ENCODE measurements around the gene NUDT9.
"Not testable (repeated sequence)": the region's sequence is repeated elsewhere in the genome, so short reads cannot be mapped to it uniquely, and the experiment has no call there.

Gene NUDT9

DNA sequence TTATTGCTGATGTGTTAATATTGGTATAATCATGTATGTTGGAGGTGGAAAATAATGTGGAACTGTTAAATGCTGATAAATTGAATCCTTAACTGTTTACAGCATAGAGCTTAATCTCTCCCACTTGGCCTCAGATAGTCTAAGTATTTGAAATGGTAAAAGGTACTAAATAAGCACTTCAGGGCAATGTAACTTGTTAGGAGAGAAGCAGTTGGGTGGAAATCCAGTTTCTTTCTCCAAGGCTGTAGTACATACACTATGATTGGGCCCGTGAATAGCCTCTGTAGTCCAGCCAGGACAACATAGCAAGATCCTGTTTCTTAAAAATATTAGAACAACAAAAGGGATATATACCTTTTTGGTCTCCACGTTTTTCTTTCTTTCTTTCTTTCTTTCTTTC is 39.7 kb downstream of the NUDT9 start:
- ATAC-seq: no peak

DNA sequence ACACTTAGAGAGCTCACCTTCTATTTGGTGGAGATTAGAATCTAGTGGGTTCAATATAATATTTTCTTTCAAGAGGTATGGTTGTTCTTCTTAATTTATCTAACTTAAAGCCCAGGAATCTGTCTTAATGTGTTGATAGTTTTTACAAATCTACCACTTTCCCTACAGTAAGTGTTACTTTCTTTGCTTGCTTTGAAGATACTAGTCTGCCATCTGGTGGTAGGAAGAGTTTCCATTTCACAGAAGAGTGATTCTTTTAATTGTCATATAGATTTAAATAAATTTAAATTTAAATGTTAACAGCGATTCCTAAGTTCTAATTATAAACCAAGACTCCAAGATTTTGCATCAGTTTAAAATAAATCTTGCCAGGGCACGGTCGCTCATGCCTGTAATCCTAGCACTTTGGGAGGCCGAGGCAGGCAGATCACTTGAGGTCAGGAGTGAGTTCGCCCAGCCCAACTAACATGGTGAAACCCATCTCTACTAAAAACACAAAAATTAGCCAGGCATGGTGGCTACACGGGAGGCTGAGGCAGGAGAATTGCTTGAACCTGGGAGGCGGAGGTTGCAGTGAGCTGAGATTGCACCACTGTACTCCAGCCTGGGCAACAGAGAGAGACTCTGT is 43.5 kb downstream of the NUDT9 start:
- ATAC-seq: no peak

DNA sequence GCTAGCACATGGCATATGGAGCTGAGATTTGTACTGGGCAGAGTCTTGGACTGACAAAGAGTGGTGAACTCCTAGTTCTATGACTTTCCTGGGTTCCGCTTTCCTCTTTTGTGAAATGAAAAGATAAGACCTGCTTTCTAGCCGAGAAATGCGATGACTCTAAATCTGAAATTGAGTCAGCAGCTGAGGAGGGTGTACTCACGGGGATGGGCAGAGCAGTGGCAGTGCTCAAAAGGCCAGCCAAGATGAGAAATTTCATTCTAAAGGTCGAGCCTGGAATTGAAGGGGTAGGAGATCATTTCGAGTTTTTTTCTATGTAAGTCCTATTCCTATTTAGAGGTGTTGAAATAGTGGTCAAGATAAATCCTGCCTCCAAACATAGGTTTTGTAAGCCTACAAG is 47.0 kb downstream of the NUDT9 start:
- ATAC-seq: no peak

DNA sequence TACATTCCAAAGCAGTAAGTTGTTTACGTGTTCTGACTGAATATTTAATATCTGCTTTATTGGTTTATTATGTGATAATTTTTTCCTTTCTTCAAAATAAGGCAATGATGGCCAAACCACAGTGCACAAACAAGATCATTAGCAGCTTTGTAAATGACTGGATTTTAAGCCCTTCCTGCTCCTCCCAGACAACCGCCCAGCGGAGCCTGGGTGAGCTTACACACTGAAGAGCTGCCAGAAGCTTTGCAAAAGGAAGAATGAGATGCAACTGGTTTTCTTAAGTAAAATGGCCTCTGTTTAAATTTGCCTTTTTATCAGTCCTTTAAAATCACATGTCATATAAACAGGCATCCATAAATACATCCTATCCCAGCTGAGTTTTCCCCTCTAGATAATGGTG is 54.6 kb downstream of the NUDT9 start:
- ATAC-seq: no peak

DNA sequence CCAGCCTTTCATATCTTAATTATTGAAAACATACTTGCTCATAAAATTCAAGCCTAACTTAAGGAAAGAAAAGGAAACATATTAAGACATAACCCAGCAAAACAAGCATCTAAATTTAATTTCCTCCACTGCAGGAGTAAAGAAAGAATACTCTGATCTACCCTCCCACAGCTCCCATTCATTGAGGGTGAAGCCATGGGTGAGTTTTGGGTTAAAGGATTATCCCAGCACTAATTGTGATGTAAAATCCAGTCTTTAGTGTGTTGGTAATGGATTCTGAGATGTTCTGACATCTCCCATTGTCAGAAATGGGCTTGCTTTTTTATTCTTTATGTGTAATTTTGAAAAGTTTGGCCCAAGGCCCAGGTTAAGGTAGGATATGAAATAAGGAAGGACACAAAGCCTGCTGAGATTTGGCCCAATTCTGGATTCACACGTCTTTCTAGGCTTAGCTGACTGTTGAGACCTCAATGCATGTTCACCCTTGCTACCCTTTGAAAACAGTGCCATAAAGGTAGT is 56.4 kb downstream of the NUDT9 start:
- ATAC-seq: no peak

DNA sequence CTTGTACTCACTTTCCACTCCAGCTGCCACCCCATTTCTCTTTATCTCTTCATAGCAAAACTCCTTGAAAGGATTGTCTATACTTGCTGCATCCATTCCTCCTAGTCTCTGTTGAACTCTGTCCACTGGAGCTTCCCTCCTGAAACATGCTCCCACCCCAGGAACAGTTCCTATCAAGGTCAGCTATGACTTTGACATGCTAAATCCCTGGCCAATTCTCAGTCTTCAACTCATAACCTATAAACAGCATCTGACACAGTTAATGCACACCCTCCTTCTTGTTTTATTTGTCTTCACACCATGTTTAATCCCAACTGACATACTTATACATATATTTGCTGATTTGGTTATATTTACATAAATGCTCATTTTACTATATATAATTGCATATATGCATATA is 59.0 kb downstream of the NUDT9 start:
- no peak for ATAC-seq

DNA sequence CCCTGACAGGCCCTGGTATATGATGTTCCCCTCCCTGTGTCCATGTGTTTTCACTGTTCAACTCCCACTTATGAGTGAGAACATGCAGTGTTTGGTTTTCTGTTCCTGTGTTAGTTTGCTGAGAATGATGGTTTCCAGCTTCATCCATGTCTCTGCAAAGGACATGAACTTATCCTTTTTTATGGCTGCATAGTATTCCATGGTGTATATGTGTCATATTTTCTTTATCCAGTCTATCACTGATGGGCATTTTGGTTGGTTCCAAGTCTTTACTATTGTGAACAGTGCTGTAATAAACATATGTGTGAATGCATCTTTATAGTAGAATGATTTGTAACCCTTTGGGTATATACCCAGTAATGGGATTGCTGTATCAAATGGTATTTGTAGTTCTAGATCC is 60.9 kb downstream of the NUDT9 start:
- ATAC-seq: not testable (repeated sequence)

DNA sequence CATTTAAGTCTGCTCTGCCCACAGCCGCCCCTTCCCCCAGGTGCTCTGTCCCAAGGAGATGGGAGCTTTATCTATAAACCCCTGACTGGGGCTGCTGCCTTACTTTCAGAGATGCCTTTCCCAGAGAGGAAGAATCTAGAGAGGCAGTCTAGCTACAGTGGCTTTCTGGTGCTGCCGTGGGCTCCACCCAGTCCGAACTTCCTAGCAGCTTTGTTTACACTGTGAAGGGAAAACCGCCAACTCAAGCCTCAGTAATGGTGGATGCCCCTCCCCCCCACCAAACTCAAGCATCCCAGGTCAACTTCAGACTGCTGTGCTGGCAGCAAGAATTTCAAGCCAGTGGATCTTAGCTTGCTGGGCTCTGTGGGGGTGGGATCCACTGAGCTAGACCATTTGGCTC is 66.3 kb downstream of the NUDT9 start:
- ATAC-seq: not testable (repeated sequence)

DNA sequence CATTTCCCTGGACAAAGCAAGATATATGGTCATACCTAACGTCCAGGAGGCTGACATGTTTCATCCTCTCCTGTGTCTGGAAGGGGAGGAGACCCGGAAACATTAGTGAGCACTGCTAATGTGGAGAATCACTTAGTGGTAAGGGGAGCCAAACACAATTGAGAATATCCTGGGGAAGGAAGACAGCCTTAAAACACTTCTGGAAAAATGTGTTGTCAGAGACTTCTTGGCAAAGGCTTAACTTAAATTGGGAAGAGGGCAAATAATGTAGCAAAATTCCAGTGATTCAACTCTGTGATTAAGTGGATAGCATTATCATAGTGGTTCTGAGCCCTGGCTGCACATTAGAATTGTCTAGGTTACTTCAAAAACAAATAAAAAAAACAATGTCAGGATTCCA is 67.3 kb downstream of the NUDT9 start:
- ATAC-seq: no peak

DNA sequence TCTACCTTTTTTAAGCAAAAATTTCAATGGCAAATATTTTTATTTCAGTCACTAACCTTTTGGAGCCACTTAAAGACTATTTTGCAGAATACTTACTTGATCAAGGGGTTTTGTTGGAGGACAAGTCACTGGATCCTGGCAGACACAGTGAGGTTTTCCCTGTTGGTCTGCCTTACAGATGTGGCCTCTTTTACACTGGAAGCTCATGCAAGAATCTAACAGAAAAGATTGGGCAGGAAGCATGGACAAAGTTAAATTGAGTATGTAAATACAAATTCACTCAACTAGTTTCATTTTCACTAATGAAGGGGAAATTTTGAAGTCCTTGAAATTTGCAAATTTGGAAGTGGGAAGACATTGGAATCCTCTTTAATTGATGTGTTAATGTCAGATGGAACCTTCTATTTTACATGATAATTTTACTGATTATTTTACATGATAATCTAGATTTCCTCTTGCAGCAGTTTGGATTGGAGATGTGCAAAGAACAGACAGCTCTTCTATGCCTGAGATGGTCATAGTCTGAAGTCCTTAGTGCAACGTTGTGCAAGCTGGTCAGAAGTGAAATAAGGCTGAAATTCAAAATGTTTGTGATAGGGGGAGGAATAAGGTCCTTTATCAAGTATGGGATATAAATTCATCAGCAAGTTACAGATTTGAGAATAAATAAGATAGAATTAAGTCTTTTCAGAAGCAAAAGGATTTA is 68.4 kb downstream of the NUDT9 start:
- ATAC-seq: no peak

DNA sequence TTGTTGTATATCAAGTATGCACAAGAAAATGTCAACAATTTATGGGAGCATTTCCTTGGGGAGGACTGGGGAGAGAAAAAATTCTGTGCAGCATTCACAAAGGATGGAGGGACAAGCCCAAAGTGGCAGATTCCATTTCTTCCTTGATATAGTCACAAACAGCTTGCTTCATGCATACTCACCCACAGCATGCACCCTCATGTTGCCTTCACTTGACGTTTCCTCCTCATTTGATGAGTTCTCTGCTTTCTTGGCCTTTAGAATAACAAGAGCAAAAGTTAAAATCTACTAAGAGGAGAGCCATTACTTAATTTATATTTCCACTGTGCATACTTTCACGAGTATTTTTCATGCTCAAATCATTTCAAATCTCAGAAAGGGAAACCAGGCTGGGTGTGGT is 69.1 kb downstream of the NUDT9 start:
- ATAC-seq: no peak

DNA sequence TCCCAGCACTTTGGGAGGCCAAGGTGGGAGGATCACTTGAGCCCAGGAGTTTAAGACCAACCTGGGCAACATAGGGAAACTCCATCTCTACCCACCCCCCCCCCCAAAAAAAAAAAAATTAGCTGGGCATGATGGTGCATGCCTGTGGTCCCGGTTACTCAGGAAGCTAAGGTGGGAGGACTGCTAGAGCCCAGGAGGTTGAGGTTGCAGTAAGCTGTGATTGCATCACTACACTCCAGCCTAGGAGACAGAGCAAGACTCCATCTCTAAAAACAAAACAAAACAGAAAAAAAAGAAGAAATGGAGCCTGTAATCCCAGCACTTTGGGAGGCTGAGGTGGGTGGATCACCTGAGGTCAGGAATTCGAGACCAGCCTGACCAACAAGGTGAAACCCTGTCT is 69.5 kb downstream of the NUDT9 start:
- not testable (repeated sequence) for ATAC-seq

DNA sequence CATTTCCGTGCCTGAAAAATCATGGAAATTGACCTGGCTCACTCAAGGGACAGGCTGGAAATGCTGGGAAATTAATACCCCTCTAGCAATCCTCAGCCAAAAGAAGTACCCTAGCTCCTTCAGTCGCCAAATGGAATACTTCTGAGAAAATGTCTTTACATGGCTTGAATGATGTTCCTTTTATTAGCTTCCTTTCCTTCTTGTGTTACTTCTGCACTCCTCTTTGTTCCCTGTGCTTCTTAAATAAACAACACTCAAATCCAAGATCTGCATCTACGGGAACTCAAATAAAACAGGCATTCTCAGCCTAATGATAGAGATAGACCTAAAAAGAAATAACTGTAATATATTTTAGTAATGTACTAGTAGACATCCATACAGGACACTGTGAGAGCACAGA is 70.7 kb downstream of the NUDT9 start:
- no peak for ATAC-seq

DNA sequence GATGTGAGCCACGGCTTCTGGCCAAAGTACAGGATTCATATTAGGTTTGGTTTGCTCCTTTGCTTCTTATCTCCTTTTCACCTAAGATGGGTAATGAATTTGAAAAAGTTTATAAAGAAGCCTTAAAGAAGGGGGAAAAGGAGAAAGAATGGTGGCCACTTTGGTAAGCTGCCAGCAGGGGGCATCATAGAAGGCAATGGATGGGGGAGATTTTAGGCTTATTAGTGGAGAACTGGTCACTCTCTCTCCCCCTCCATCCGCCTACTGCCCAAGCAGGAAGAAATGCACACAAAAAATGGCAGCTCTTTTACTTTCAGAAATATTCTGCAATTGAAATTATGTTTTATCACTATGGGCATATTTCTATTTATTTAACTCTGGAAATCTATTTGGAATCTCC is 74.8 kb downstream of the NUDT9 start:
- no peak for ATAC-seq

DNA sequence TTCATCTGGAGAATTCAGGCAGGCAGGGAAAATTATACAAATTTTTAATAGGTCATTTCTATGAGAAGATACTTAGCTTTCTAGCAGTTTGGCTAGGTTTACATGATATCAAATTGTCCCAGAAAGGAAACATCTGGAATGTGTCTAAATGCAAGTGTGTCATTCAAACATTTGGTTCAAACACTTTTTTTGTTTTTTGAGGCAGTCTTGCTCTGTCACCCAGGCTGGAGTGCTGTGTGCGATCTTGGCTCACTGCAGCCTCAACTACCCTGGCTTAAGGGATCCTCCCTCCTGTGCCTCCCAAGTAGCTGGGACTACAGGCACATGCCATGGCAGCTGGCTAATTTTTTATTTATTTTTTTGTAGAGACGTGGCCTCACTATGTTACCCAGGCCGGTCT is 75.2 kb downstream of the NUDT9 start:
- ATAC-seq: no peak

DNA sequence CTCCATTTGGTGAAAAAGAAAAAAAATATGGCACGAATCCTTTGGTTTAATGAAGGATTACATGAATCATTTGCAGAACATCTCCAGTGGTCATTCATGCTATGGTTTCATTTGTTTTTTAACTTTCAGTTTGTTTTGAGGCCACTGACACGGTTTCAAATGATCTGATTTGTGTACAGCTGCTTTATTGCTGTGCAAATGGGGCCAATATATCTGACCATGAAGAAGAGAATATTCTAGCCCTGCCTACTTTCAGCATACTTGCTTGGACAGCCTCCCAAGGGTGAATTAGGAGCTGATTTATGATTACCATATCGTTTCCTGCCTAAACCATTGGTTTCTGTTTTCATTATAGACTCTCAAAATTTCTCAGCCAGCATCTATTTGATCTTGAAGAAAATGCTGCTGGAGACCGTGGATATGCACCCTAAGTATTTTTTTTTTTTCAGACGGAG is 76.1 kb downstream of the NUDT9 start:
- ATAC-seq: peak in 1 of 2 donors; percentile 12

DNA sequence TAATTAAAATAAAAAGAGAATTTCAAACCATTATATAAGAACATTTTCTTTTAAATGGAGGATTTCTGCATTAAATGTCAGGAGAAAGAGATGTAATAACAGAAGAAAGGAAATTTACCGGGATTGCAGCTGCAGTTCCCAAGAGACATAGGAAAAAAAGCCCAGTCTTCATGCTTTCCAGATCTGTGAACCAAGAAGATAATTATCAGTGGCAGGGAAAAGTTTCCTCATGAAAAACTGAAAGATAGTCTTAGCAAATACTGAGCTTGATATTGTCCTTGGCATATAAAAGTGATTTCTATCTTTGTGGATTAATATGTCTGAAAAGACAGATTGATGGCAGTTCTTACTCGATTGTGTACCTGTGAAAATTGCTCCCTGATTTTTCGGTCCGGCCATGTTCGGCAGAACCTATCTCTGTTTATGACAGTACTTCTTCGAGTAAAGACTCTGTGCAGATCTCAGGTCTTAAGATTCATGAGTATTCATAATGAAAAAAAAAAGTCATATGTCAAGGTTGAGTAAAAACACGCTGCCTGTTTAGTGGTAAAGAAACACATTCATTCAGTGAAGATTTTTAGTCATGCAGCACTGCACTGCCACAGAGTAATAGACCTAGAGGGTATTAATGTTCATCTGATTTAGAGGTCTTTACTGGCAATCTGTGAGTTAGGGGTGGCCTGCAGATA is 77.2 kb downstream of the NUDT9 start:
- peak; percentile 85 to 92 for ATAC-seq

DNA sequence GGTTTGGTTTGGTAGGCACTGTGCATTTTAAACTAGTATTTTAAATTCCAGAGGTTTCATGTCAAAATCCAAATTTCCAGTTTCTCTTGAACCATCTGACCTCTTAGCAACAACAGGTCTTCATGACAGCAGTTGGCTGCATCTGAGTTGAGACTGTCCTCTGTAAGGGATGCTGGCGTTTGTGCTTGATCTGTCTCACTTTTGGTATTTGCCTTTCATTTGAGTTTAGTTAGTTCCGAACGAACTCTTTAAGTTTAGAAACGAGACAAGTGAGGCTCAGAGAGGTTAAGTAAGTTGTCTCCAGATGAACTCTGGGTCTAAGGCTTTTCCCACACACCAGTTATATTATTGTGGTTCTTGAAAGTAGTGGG is 77.7 kb downstream of the NUDT9 start:
- peak; percentile 31 to 40 for ATAC-seq

DNA sequence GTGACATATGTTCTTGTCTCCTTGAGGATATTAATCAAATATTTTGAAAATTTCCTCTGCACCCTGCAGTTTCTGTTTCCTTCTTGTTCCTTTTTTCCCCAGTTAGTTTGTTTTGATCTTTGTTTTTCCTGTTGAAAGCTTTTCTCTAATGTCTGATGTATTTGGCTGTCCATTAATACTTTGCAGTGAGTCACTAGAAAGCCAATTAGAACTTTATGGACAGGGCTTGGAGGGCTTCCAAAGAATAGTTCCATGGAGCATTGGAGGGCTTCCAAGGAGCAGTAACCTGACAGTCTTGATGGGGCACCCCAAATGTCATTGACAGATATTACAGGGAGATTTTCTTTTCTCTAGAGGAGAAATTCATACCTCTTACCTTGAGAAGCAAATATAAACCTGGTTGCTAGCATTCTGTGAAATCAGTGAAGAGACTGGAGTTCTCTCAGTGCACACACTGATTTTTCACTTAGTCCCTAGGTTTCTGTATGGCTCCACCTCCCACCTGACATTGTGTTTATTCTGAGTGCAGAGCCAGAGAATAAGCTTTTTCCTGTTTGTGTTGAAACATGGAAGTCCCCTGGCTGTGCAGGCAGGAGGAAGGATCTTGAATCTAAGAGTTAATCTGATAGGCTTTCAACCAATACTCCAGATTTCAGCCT is 80.3 kb downstream of the NUDT9 start:
- no peak for ATAC-seq

DNA sequence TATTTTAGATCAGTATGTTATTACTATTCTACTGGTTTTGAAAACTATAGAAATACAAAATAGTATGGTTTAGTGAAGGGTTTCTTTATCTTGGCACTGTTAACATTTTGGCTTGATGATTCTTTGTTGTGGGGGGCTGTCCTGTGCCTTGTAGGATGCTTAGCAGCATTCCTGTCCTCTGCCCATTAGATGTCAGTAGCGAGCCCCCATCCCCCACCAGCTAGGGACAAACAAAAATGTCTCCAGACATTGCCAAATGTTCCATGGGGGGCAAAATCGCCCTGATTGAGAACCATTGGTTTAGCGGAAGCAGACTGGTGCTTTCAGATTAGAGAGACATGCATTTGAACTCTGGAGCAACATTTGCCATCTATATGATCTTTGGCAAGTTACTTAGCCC is 83.5 kb downstream of the NUDT9 start:
- ATAC-seq: no peak

DNA sequence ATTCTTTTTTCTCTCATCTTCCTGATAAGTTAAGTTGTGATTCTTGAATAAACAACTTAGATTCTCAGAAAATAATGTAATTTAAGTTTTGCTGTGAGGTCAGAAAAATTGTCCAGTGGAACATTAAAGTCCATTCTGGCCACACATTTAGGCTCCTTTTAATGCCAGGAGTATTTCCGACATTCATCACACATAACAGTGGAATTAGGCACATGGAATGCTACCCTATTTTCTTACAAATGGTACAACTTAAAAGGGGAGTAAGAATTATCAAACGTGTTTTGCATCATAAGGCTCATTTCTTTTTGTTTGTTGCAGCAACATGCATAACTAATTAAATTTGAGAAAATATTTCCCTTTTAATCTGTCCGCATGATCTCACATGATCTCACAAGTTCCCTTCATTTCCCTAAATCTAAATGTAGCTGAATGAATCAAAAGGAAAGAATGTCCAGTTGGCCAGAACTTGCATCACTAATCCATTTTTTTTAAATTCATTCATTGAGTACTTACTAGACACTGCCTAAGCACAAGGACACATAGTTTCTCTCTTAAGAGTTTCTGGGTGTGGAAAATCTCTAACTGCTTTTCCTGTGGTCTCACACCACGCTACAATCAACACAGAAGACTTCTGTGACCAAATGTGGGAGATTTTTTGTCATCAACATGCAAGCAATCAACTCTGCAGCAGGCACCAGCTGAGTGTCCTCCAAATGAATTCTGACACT is 84.8 kb downstream of the NUDT9 start:
- no peak for ATAC-seq

Measured in activated CD4-positive, CD25-positive, alpha-beta regulatory T cell treated with anti-CD3 and anti-CD28 coated beads, Interleukin-2, amount 50 U/mL, for 24 hours (primary cell).